ENCODE data around the gene EPHA6.

- TF ChIP-seq, protein P1, sequence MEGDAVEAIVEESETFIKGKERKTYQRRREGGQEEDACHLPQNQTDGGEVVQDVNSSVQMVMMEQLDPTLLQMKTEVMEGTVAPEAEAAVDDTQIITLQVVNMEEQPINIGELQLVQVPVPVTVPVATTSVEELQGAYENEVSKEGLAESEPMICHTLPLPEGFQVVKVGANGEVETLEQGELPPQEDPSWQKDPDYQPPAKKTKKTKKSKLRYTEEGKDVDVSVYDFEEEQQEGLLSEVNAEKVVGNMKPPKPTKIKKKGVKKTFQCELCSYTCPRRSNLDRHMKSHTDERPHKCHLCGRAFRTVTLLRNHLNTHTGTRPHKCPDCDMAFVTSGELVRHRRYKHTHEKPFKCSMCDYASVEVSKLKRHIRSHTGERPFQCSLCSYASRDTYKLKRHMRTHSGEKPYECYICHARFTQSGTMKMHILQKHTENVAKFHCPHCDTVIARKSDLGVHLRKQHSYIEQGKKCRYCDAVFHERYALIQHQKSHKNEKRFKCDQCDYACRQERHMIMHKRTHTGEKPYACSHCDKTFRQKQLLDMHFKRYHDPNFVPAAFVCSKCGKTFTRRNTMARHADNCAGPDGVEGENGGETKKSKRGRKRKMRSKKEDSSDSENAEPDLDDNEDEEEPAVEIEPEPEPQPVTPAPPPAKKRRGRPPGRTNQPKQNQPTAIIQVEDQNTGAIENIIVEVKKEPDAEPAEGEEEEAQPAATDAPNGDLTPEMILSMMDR (IDR thresholded peaks at IDR 0.05): no peak
- TF ChIP-seq POLR2A (IDR thresholded peaks at IDR 0.05) (no peak), POLR2AphosphoS5 (IDR thresholded peaks at IDR 0.05; ENCODE audit: insufficient read depth in 1 of 2, low read depth in 1 of 2) (no peak)
Observed at GRCh38 chr3:97481416-97481815, 667.0 kb downstream of the EPHA6 start.
